Left ventricle myocardium inferior (tissue), 1 donor: ENCODE results near the gene MARK3. TPM values are rescaled to one million over a fixed set of nuclear protein-coding genes. Genes with fewer than 3 reads are reported as not detected.

ENCODE experiments used
- DNase-seq: peaks from one replicate; pipeline ENCODE4 v3.0.0-alpha.2; 2020
- H3K27ac ChIP-seq: fragments of 200-600 bp; replicated peaks from 2 replicates; pipeline ENCODE4 v1.8.0; 2021
- H3K27me3 ChIP-seq: fragments of 200-600 bp; 2 replicates; pipeline ENCODE4 v1.8.0; 2021; ENCODE audit warnings: low read depth
- H3K36me3 ChIP-seq: fragments of 200-600 bp; 2 replicates; pipeline ENCODE4 v1.8.0; 2021
- H3K4me1 ChIP-seq: fragments of 200-600 bp; 2 replicates; pipeline ENCODE4 v1.8.0; 2021
- H3K4me3 ChIP-seq: fragments of 200-600 bp; 2 replicates; pipeline ENCODE4 v1.8.0; 2021; ENCODE audit warnings: mild to moderate bottlenecking, moderate library complexity
- H3K9me3 ChIP-seq: fragments of 200-600 bp; replicated peaks from 2 replicates; pipeline ENCODE4 v1.8.0; 2021
- CTCF ChIP-seq: fragments of 200-600 bp; IDR thresholded peaks from 2 replicates; pipeline ENCODE4 v1.8.0; 2021; ENCODE audit warnings: antibody characterized with exemption, mild to moderate bottlenecking, borderline replicate concordance
- intact Hi-C: fragments of 100-400 bp; cut with micrococcal nuclease; formaldehyde crosslinking; loops from one replicate; pipeline ENCODE4 v1.11.0; 2022
- total RNA-seq: library from RNA; stranded (reverse); fragmentation: NEBNext Ultra II Directional; extraction: Animal tissue kit (Norgen Biotek cat#: 25700); gene quantifications from one replicate; pipeline ENCODE4 v1.2.1, GENCODE V29; 2021
- donor health status: DM: no; HTN: yes; CAD: no; lungs with severe emphysema.

The MARK3 gene
- total RNA-seq, 1 donor from 2014 or later: 103 TPM

GRCh38 chr14:103512701-103513611, 127.7 kb downstream of the MARK3 start:
- Histone ChIP-seq H3K9me3 (no peaks in the 10 kb centered on the region), H3K4me3 (no peak overlapping the region), H3K27ac (peak overlapping the region; percentile 84), H3K36me3 (peaks cover 29% of the 10 kb centered on the region), H3K4me1 (peaks cover 55% of the 10 kb centered on the region), H3K27me3 (no peaks in the 10 kb centered on the region)
- intact Hi-C loops: no loop called here
- peak; percentile 49 for DNase-seq
- TF ChIP-seq CTCF: no peak

- H3K36me3 ChIP-seq: peaks cover 17% of the 10 kb centered on the region
- intact Hi-C loops: no loop called here
- peaks cover 67% of the 10 kb centered on the region for H3K4me1 ChIP-seq
- H3K27me3 ChIP-seq: no peaks in the 10 kb centered on the region
- no peak overlapping the region for H3K4me3 ChIP-seq
- peak; percentile 13 for DNase-seq
- no peaks in the 10 kb centered on the region for H3K9me3 ChIP-seq
- H3K27ac ChIP-seq: peak overlapping the region; percentile 11
- no peak for TF ChIP-seq CTCF
Observed at GRCh38 chr14:103514596-103515421, 129.6 kb downstream of the MARK3 start.

GRCh38 chr14:103516426-103517173, 131.4 kb downstream of the MARK3 start:
- H3K27me3 ChIP-seq: no peaks in the 10 kb centered on the region
- H3K9me3 ChIP-seq: no peaks in the 10 kb centered on the region
- peaks cover 1% of the 10 kb centered on the region for H3K36me3 ChIP-seq
- DNase-seq: peak; percentile 7
- TF ChIP-seq CTCF: no peak
- intact Hi-C loops: no loop called here
- peak overlapping the region; percentile 89 for H3K27ac ChIP-seq
- H3K4me1 ChIP-seq: peaks cover 85% of the 10 kb centered on the region
- no peak overlapping the region for H3K4me3 ChIP-seq

- Histone ChIP-seq H3K27ac (peak overlapping the region; percentile 89), H3K36me3 (no peaks in the 10 kb centered on the region), H3K9me3 (no peaks in the 10 kb centered on the region), H3K4me1 (peaks cover 91% of the 10 kb centered on the region), H3K27me3 (no peaks in the 10 kb centered on the region), H3K4me3 (no peak overlapping the region)
- no peak for DNase-seq
- intact Hi-C loops: no loop called here
- TF ChIP-seq CTCF: no peak
Observed at GRCh38 chr14:103517174-103517566, 132.0 kb downstream of the MARK3 start.

- Histone ChIP-seq H3K4me1 (peaks cover 88% of the 10 kb centered on the region), H3K36me3 (no peaks in the 10 kb centered on the region), H3K27me3 (no peaks in the 10 kb centered on the region), H3K4me3 (no peak overlapping the region), H3K27ac (peak overlapping the region; percentile 89), H3K9me3 (no peaks in the 10 kb centered on the region)
- no peak for TF ChIP-seq CTCF
- intact Hi-C loops: loop anchor here (2.0 kb wide), 1 partner anchor 29 kb away; no protein-coding TSS in a partner anchor
- no peak for DNase-seq
Observed at GRCh38 chr14:103517721-103518421, 132.7 kb downstream of the MARK3 start.
